HepG2 (cell line): ENCODE results near the gene ATG13. TPM values are rescaled to one million over a fixed set of nuclear protein-coding genes. Genes with fewer than 3 reads are reported as not detected.

Experiments used
- ADNP ChIP-seq: sonication (generic); formaldehyde crosslinking; IDR thresholded peaks from 2 replicates; pipeline ENCODE4 v1.4.0; 2020; ENCODE audit warnings: missing genetic modification reagents
- ARNTL ChIP-seq: sonication (generic); formaldehyde crosslinking; IDR thresholded peaks from 2 replicates; pipeline ENCODE4 v1.4.0; 2020; ENCODE audit warnings: mild to moderate bottlenecking, missing genetic modification reagents
- DDIT3 ChIP-seq: sonication (generic); formaldehyde crosslinking; IDR thresholded peaks from 2 replicates; pipeline ENCODE4 v1.4.0; 2020; ENCODE audit warnings: mild to moderate bottlenecking, missing genetic modification reagents
- EP300 ChIP-seq, 3 experiments: sonication (generic) in 1 of 3; formaldehyde crosslinking in 1 of 3; IDR thresholded peaks; 2 replicates each; pipeline versions ENCODE4 v1.5.1 to v1.6.1; 2011 to 2020; ENCODE audit warnings: low read depth in 2 of 3, low read length in 2 of 3, borderline replicate concordance in 1 of 3, improper control_type of control experiment in 1 of 3, mild to moderate bottlenecking in 1 of 3, missing genetic modification reagents in 1 of 3, moderate library complexity in 1 of 3
- HINFP ChIP-seq: sonication (generic); formaldehyde crosslinking; IDR thresholded peaks from 2 replicates; pipeline ENCODE4 v1.4.0; 2020; ENCODE audit warnings: low read depth, mild to moderate bottlenecking, missing genetic modification reagents
- HOXA3 ChIP-seq: sonication (generic); formaldehyde crosslinking; IDR thresholded peaks from 2 replicates; pipeline ENCODE4 v1.5.0; 2020; ENCODE audit warnings: missing genetic modification reagents
- MEIS1 ChIP-seq: sonication (generic); formaldehyde crosslinking; IDR thresholded peaks from 2 replicates; pipeline ENCODE4 v1.9.0; 2021; ENCODE audit warnings: mild to moderate bottlenecking, missing genetic modification reagents, moderate library complexity, borderline replicate concordance
- MLX ChIP-seq: IDR thresholded peaks from 2 replicates; pipeline ENCODE4 v1.6.1; 2016
- MTA3 ChIP-seq: sonication (generic); formaldehyde crosslinking; IDR thresholded peaks from 2 replicates; pipeline ENCODE4 v1.4.0; 2020; ENCODE audit warnings: missing genetic modification reagents
- PLRG1 ChIP-seq: fragments of 450-650 bp; conservative IDR thresholded peaks from 2 replicates; pipeline ENCODE4 v1.6.1; 2016
- PREB ChIP-seq: sonication (generic); formaldehyde crosslinking; IDR thresholded peaks from 2 replicates; pipeline ENCODE4 v1.4.0; 2020; ENCODE audit warnings: missing genetic modification reagents
- RARG ChIP-seq: sonication (generic); formaldehyde crosslinking; IDR thresholded peaks from 2 replicates; pipeline ENCODE4 v1.4.0; 2020; ENCODE audit warnings: low read depth, mild to moderate bottlenecking, missing genetic modification reagents
- SALL1 ChIP-seq: sonication (generic); formaldehyde crosslinking; IDR thresholded peaks from 2 replicates; pipeline ENCODE4 v1.8.0; 2022; ENCODE audit warnings: mild to moderate bottlenecking, missing genetic modification reagents
- SOX13 ChIP-seq, 3 experiments: fragments of 450-650 bp in 1 of 3; sonication (generic) in 1 of 3; formaldehyde crosslinking in 1 of 3; IDR thresholded peaks in 2 of 3; conservative IDR thresholded peaks in 1 of 3; 2 replicates each; pipeline versions ENCODE4 v1.5.0 to v1.6.1; 2016 to 2020; ENCODE audit warnings: antibody characterized with exemption in 1 of 3, mild to moderate bottlenecking in 1 of 3, missing compliant biosample characterization in 1 of 3, missing genetic modification reagents in 1 of 3, moderate library complexity in 1 of 3
- SOX6 ChIP-seq, 2 experiments: fragments of 450-650 bp in 1 of 2; sonication (generic) in 1 of 2; formaldehyde crosslinking in 1 of 2; IDR thresholded peaks; 2 replicates each; pipeline versions ENCODE4 v1.4.0 to v1.6.1; 2017 to 2020; ENCODE audit warnings: antibody characterized with exemption in 1 of 2, mild to moderate bottlenecking in 1 of 2, missing genetic modification reagents in 1 of 2
- TAF1 ChIP-seq: sonication (generic); formaldehyde crosslinking; IDR thresholded peaks from 2 replicates; pipeline ENCODE4 v1.4.0; 2020; ENCODE audit warnings: missing genetic modification reagents
- TSC22D2 ChIP-seq: sonication (generic); formaldehyde crosslinking; IDR thresholded peaks from 2 replicates; pipeline ENCODE4 v1.5.1; 2020; ENCODE audit warnings: missing genetic modification reagents, mild to moderate bottlenecking, borderline replicate concordance
- ZBTB42 ChIP-seq: sonication (generic); formaldehyde crosslinking; IDR thresholded peaks from 2 replicates; pipeline ENCODE4 v1.5.0; 2020; ENCODE audit warnings: mild to moderate bottlenecking, missing genetic modification reagents
- ZBTB8A ChIP-seq: sonication (generic); formaldehyde crosslinking; IDR thresholded peaks from 2 replicates; pipeline ENCODE4 v1.4.0; 2020; ENCODE audit warnings: mild to moderate bottlenecking, low read depth, missing genetic modification reagents, borderline replicate concordance
- ZNF264 ChIP-seq: sonication (generic); formaldehyde crosslinking; IDR thresholded peaks from 2 replicates; pipeline ENCODE4 v1.4.0; 2020; ENCODE audit warnings: missing genetic modification reagents
- ZNF335 ChIP-seq: sonication (generic); formaldehyde crosslinking; IDR thresholded peaks from 2 replicates; pipeline ENCODE4 v1.4.0; 2020; ENCODE audit warnings: missing genetic modification reagents
- ZNF337 ChIP-seq: sonication (generic); formaldehyde crosslinking; IDR thresholded peaks from 2 replicates; pipeline ENCODE4 v1.5.1; 2020; ENCODE audit warnings: missing genetic modification reagents, low read depth, mild to moderate bottlenecking, borderline replicate concordance
- ZNF550 ChIP-seq: sonication (generic); formaldehyde crosslinking; IDR thresholded peaks from 2 replicates; pipeline ENCODE4 v1.4.0; 2020; ENCODE audit warnings: mild to moderate bottlenecking, missing genetic modification reagents, borderline replicate concordance
- ZNF672 ChIP-seq: sonication (generic); formaldehyde crosslinking; IDR thresholded peaks from 2 replicates; pipeline ENCODE4 v1.8.1; 2022; ENCODE audit warnings: missing genetic modification reagents
- ZNF740 ChIP-seq: sonication (generic); formaldehyde crosslinking; IDR thresholded peaks from 2 replicates; pipeline ENCODE4 v1.4.0; 2020; ENCODE audit warnings: missing genetic modification reagents
- polyA plus RNA-seq, 8 experiments: library from polyadenylated mRNA; depleted of rRNA in 3 of 8; stranded (reverse) in 7 of 8; unstranded in 1 of 8; fragments of >200 nt; fragmentation: Illumina TruSeq in 4 of 8; extraction: Trizol in 4 of 8; gene quantifications; 2 replicates each; pipeline versions ENCODE4 v1.2.1 to v1.2.3, GENCODE V29; 2011 to 2016; ENCODE audit warnings: low read depth in 4 of 8, missing spikeins in 1 of 8, mixed read lengths in 1 of 8; ENCODE audit not compliant: insufficient read depth in 1 of 8
- total RNA-seq, 5 experiments: library from RNA; depleted of rRNA; stranded (reverse); fragments of >200 nt; fragmentation: Illumina TruSeq; extraction: Trizol; gene quantifications; 2 replicates each; pipeline ENCODE4 v1.2.3, GENCODE V29; 2016; ENCODE audit warnings: low read depth in 1 of 5

Gene ATG13
- total and polyA plus RNA-seq, 2 of the 13 experiments (the other 11 are each of a cell fraction or from before 2014, with no cell fraction given) = 55.0 to 77.3 TPM

GRCh38 chr11:46695345-46696211, 78.2 kb downstream of the ATG13 start (continued):
- peak; percentile 84 for TF ChIP-seq ARNTL (CRISPR knock-in tag)
- peak; percentile 51; the same call in 1 of the 2 replicates for TF ChIP-seq MLX (CRISPR knock-in tag)
- TF ChIP-seq ZNF672 (CRISPR knock-in tag) = no peak
- no peak for TF ChIP-seq ZNF550 (CRISPR knock-in tag)
- TF ChIP-seq ZBTB8A (CRISPR knock-in tag) = no peak
- TF ChIP-seq MEIS1 = no peak
- TF ChIP-seq ZNF264 (CRISPR knock-in tag) = peak; percentile 58; the same call in 1 of the 2 replicates
- TF ChIP-seq SOX6 (IDR thresholded peaks at IDR 0.05) = no peak
- TF ChIP-seq SOX6 (CRISPR knock-in tag; IDR thresholded peaks at IDR 0.05) = no peak
- TF ChIP-seq EP300 (IDR thresholded peaks at IDR 0.05; ENCODE audit: low read depth in 2 of 2, low read length in 2 of 2) = peak in 1 of 2 experiments; percentile 36; a peak in 2 of 4 replicates
- peak; percentile 33; the same call in 1 of the 2 replicates for TF ChIP-seq EP300 (CRISPR knock-in tag; IDR thresholded peaks at IDR 0.05; ENCODE audit: borderline replicate concordance)
- no peak for TF ChIP-seq ADNP (CRISPR knock-in tag)
- TF ChIP-seq DDIT3 (CRISPR knock-in tag) = no peak
- no peak for TF ChIP-seq TSC22D2 (CRISPR knock-in tag)
- TF ChIP-seq HINFP (CRISPR knock-in tag) = no peak
- TF ChIP-seq SOX13 (IDR thresholded peaks at IDR 0.05) = no peak
- peak in 1 of 2 experiments; percentile 67; a peak in 2 of 4 replicates for TF ChIP-seq SOX13 (CRISPR knock-in tag; conservative IDR thresholded peaks at IDR 0.05 in 1 of 2, IDR thresholded peaks at IDR 0.05 in 1 of 2)
- TF ChIP-seq RARG = no peak
- TF ChIP-seq PREB = no peak
- TF ChIP-seq TAF1 (CRISPR knock-in tag) = no peak
- no peak for TF ChIP-seq ZNF740 (CRISPR knock-in tag)
- no peak for TF ChIP-seq PLRG1
- TF ChIP-seq ZBTB42 (CRISPR knock-in tag) = 0 out of 2 replicates have a peak, but pooled peaks have one; percentile 63
- TF ChIP-seq HOXA3 (CRISPR knock-in tag) = no peak
- no peak for TF ChIP-seq ZNF337
- no peak for TF ChIP-seq MTA3 (CRISPR knock-in tag)
- peak; percentile 65; the same call in 1 of the 2 replicates for TF ChIP-seq ZNF335 (CRISPR knock-in tag)
- TF ChIP-seq SALL1 = peak; percentile 91
